ENCODE results near the gene TEAD1.
A peak's percentile ranks its signal among the peaks of the same experiment; 100 is the strongest.

Gene TEAD1

GRCh38 chr11:12679471-12679870 lies 5.2 kb downstream of the TEAD1 start:
- peaks cover 65% of the 10 kb centered on the region for H3K4me1 ChIP-seq (ENCODE audit: insufficient read depth, low read length)
- H3K27ac ChIP-seq (ENCODE audit: low read depth, low read length), result peak overlapping the region; percentile 62
- peak overlapping the region; percentile 63 for H3K9ac ChIP-seq (ENCODE audit: low read length)
- no peak overlapping the region for H3K4me3 ChIP-seq (ENCODE audit: low read depth in 1 of 2, low read length in 2 of 2)
- H3K36me3 ChIP-seq (ENCODE audit: insufficient read depth, low read length), result no peaks in the 10 kb centered on the region
- no peaks in the 10 kb centered on the region for H3K27me3 ChIP-seq (ENCODE audit: control insufficient read depth in 1 of 2, insufficient read depth in 2 of 2, low read length in 2 of 2)
- no peaks in the 10 kb centered on the region for H3K9me3 ChIP-seq (ENCODE audit: low read length)

- H3K27ac ChIP-seq (ENCODE audit: low read depth, low read length), result peak overlapping the region; percentile 62
- no peaks in the 10 kb centered on the region for H3K36me3 ChIP-seq (ENCODE audit: insufficient read depth, low read length)
- peaks cover 74% of the 10 kb centered on the region for H3K4me1 ChIP-seq (ENCODE audit: insufficient read depth, low read length)
- H3K9me3 ChIP-seq (ENCODE audit: low read length), result no peaks in the 10 kb centered on the region
- peak overlapping the region in 1 of 2 donors; percentile 30 for H3K4me3 ChIP-seq (ENCODE audit: low read depth in 1 of 2, low read length in 2 of 2)
- peak overlapping the region; percentile 63 for H3K9ac ChIP-seq (ENCODE audit: low read length)
- H3K27me3 ChIP-seq (ENCODE audit: control insufficient read depth in 1 of 2, insufficient read depth in 2 of 2, low read length in 2 of 2), result no peaks in the 10 kb centered on the region
Measured at GRCh38 chr11:12680246-12680939, 6.2 kb downstream of the TEAD1 start.

GRCh38 chr11:12680940-12681258 lies 6.7 kb downstream of the TEAD1 start:
- Histone ChIP-seq H3K27ac (ENCODE audit: low read depth, low read length) (peak overlapping the region; percentile 62), H3K9ac (ENCODE audit: low read length) (no peak overlapping the region), H3K9me3 (ENCODE audit: low read length) (no peaks in the 10 kb centered on the region), H3K27me3 (ENCODE audit: control insufficient read depth in 1 of 2, insufficient read depth in 2 of 2, low read length in 2 of 2) (no peaks in the 10 kb centered on the region), H3K36me3 (ENCODE audit: insufficient read depth, low read length) (no peaks in the 10 kb centered on the region), H3K4me3 (ENCODE audit: low read depth in 1 of 2, low read length in 2 of 2) (peak overlapping the region in 1 of 2 donors; percentile 15), H3K4me1 (ENCODE audit: insufficient read depth, low read length) (peaks cover 79% of the 10 kb centered on the region)

- no peaks in the 10 kb centered on the region for H3K27me3 ChIP-seq (ENCODE audit: control insufficient read depth in 1 of 2, insufficient read depth in 2 of 2, low read length in 2 of 2)
- no peaks in the 10 kb centered on the region for H3K36me3 ChIP-seq (ENCODE audit: insufficient read depth, low read length)
- no peak overlapping the region for H3K4me3 ChIP-seq (ENCODE audit: low read depth in 1 of 2, low read length in 2 of 2)
- no peaks in the 10 kb centered on the region for H3K9me3 ChIP-seq (ENCODE audit: low read length)
- H3K4me1 ChIP-seq (ENCODE audit: insufficient read depth, low read length), result peaks cover 81% of the 10 kb centered on the region
- H3K27ac ChIP-seq (ENCODE audit: low read depth, low read length), result peak overlapping the region; percentile 36
- H3K9ac ChIP-seq (ENCODE audit: low read length), result no peak overlapping the region
Measured at GRCh38 chr11:12681466-12681865, 7.2 kb downstream of the TEAD1 start.

- H3K27me3 ChIP-seq (ENCODE audit: control insufficient read depth in 1 of 2, insufficient read depth in 2 of 2, low read length in 2 of 2), result no peaks in the 10 kb centered on the region
- H3K4me3 ChIP-seq (ENCODE audit: low read depth in 1 of 2, low read length in 2 of 2), result no peak overlapping the region
- H3K4me1 ChIP-seq (ENCODE audit: insufficient read depth, low read length), result peaks cover 87% of the 10 kb centered on the region
- H3K9ac ChIP-seq (ENCODE audit: low read length), result no peak overlapping the region
- no peaks in the 10 kb centered on the region for H3K9me3 ChIP-seq (ENCODE audit: low read length)
- H3K36me3 ChIP-seq (ENCODE audit: insufficient read depth, low read length), result no peaks in the 10 kb centered on the region
- peak overlapping the region; percentile 36 for H3K27ac ChIP-seq (ENCODE audit: low read depth, low read length)
Measured at GRCh38 chr11:12682288-12682687, 8.1 kb downstream of the TEAD1 start.

GRCh38 chr11:12682737-12683500 lies 8.7 kb downstream of the TEAD1 start:
- Histone ChIP-seq H3K4me1 (ENCODE audit: insufficient read depth, low read length) (peaks cover 87% of the 10 kb centered on the region), H3K27ac (ENCODE audit: low read depth, low read length) (no peak overlapping the region)

GRCh38 chr11:12683874-12684273 lies 9.7 kb downstream of the TEAD1 start:
- H3K27ac ChIP-seq (ENCODE audit: low read depth, low read length), result no peak overlapping the region

More at GRCh38 chr11:12682737-12683500, 8.7 kb downstream of the TEAD1 start:
- no peak overlapping the region for H3K9ac ChIP-seq (ENCODE audit: low read length)
- H3K27me3 ChIP-seq (ENCODE audit: control insufficient read depth in 1 of 2, insufficient read depth in 2 of 2, low read length in 2 of 2), result no peaks in the 10 kb centered on the region
- no peaks in the 10 kb centered on the region for H3K9me3 ChIP-seq (ENCODE audit: low read length)
- H3K4me3 ChIP-seq (ENCODE audit: low read depth in 1 of 2, low read length in 2 of 2), result no peak overlapping the region
- H3K36me3 ChIP-seq (ENCODE audit: insufficient read depth, low read length), result no peaks in the 10 kb centered on the region

GRCh38 chr11:12684315-12684714 lies 10.1 kb downstream of the TEAD1 start:
- Histone ChIP-seq H3K27me3 (ENCODE audit: control insufficient read depth in 1 of 2, insufficient read depth in 2 of 2, low read length in 2 of 2) (no peaks in the 10 kb centered on the region), H3K4me1 (ENCODE audit: insufficient read depth, low read length) (peaks cover 87% of the 10 kb centered on the region), H3K9me3 (ENCODE audit: low read length) (no peaks in the 10 kb centered on the region), H3K9ac (ENCODE audit: low read length) (no peak overlapping the region), H3K27ac (ENCODE audit: low read depth, low read length) (no peak overlapping the region), H3K4me3 (ENCODE audit: low read depth in 1 of 2, low read length in 2 of 2) (no peak overlapping the region), H3K36me3 (ENCODE audit: insufficient read depth, low read length) (no peaks in the 10 kb centered on the region)

More at GRCh38 chr11:12683874-12684273, 9.7 kb downstream of the TEAD1 start:
- Histone ChIP-seq H3K27me3 (ENCODE audit: control insufficient read depth in 1 of 2, insufficient read depth in 2 of 2, low read length in 2 of 2) (no peaks in the 10 kb centered on the region), H3K9ac (ENCODE audit: low read length) (no peak overlapping the region), H3K36me3 (ENCODE audit: insufficient read depth, low read length) (no peaks in the 10 kb centered on the region), H3K4me3 (ENCODE audit: low read depth in 1 of 2, low read length in 2 of 2) (no peak overlapping the region), H3K4me1 (ENCODE audit: insufficient read depth, low read length) (peaks cover 87% of the 10 kb centered on the region), H3K9me3 (ENCODE audit: low read length) (no peaks in the 10 kb centered on the region)

GRCh38 chr11:12684816-12685215 lies 10.6 kb downstream of the TEAD1 start:
- no peak overlapping the region for H3K9ac ChIP-seq (ENCODE audit: low read length)
- H3K4me1 ChIP-seq (ENCODE audit: insufficient read depth, low read length), result peaks cover 86% of the 10 kb centered on the region
- H3K9me3 ChIP-seq (ENCODE audit: low read length), result no peaks in the 10 kb centered on the region
- H3K36me3 ChIP-seq (ENCODE audit: insufficient read depth, low read length), result no peaks in the 10 kb centered on the region
- no peak overlapping the region for H3K27ac ChIP-seq (ENCODE audit: low read depth, low read length)
- no peaks in the 10 kb centered on the region for H3K27me3 ChIP-seq (ENCODE audit: control insufficient read depth in 1 of 2, insufficient read depth in 2 of 2, low read length in 2 of 2)
- H3K4me3 ChIP-seq (ENCODE audit: low read depth in 1 of 2, low read length in 2 of 2), result no peak overlapping the region

GRCh38 chr11:12685229-12685628 lies 11.0 kb downstream of the TEAD1 start:
- H3K9ac ChIP-seq (ENCODE audit: low read length), result no peak overlapping the region
- no peaks in the 10 kb centered on the region for H3K9me3 ChIP-seq (ENCODE audit: low read length)
- H3K27ac ChIP-seq (ENCODE audit: low read depth, low read length), result no peak overlapping the region
- peaks cover 83% of the 10 kb centered on the region for H3K4me1 ChIP-seq (ENCODE audit: insufficient read depth, low read length)
- no peaks in the 10 kb centered on the region for H3K27me3 ChIP-seq (ENCODE audit: control insufficient read depth in 1 of 2, insufficient read depth in 2 of 2, low read length in 2 of 2)
- no peaks in the 10 kb centered on the region for H3K36me3 ChIP-seq (ENCODE audit: insufficient read depth, low read length)
- H3K4me3 ChIP-seq (ENCODE audit: low read depth in 1 of 2, low read length in 2 of 2), result no peak overlapping the region

GRCh38 chr11:12686246-12687060 lies 12.2 kb downstream of the TEAD1 start:
- no peak overlapping the region for H3K9ac ChIP-seq (ENCODE audit: low read length)
- no peaks in the 10 kb centered on the region for H3K9me3 ChIP-seq (ENCODE audit: low read length)
- H3K27ac ChIP-seq (ENCODE audit: low read depth, low read length), result no peak overlapping the region
- no peak overlapping the region for H3K4me3 ChIP-seq (ENCODE audit: low read depth in 1 of 2, low read length in 2 of 2)
- H3K4me1 ChIP-seq (ENCODE audit: insufficient read depth, low read length), result peaks cover 80% of the 10 kb centered on the region
- H3K27me3 ChIP-seq (ENCODE audit: control insufficient read depth in 1 of 2, insufficient read depth in 2 of 2, low read length in 2 of 2), result no peaks in the 10 kb centered on the region
- H3K36me3 ChIP-seq (ENCODE audit: insufficient read depth, low read length), result no peaks in the 10 kb centered on the region
